ENCODE data around the gene ESR1.

ESR1 gene

GRCh38 chr6:151811081-151811480, 3.6 kb downstream of the ESR1 start:
- H3K4me3 ChIP-seq (ENCODE audit: low read depth in 1 of 5, low read length in 5 of 5): no peak overlapping the region
- H3K27ac ChIP-seq (ENCODE audit: low read depth, low read length): peak overlapping the region; percentile 80
- H3K27me3 ChIP-seq (ENCODE audit: control insufficient read depth in 5 of 5, insufficient read depth in 4 of 5, low read length in 5 of 5): peaks cover 0 to 8% (median 0%) of the 10 kb centered on the region in 5 donors
- peaks cover 0 to 42% (median 30%) of the 10 kb centered on the region in 5 donors for H3K4me1 ChIP-seq (ENCODE audit: control insufficient read depth in 5 of 5, insufficient read depth in 5 of 5, low read length in 5 of 5)
- H3K9ac ChIP-seq (ENCODE audit: low read length in 5 of 5): peak overlapping the region in 1 of 5 donors; percentile 2
- peaks cover 0 to 3% (median 0%) of the 10 kb centered on the region in 5 donors for H3K36me3 ChIP-seq (ENCODE audit: control insufficient read depth in 5 of 5, insufficient read depth in 5 of 5, low read length in 5 of 5)
- no peaks in the 10 kb centered on the region for H3K9me3 ChIP-seq (ENCODE audit: control insufficient read depth in 5 of 5, low read length in 5 of 5)

GRCh38 chr6:151813858-151814257, 6.4 kb downstream of the ESR1 start:
- H3K36me3 ChIP-seq (ENCODE audit: control insufficient read depth in 5 of 5, insufficient read depth in 5 of 5, low read length in 5 of 5): peaks cover 0 to 3% (median 0%) of the 10 kb centered on the region in 5 donors
- no peaks in the 10 kb centered on the region for H3K9me3 ChIP-seq (ENCODE audit: control insufficient read depth in 5 of 5, low read length in 5 of 5)
- no peak overlapping the region for H3K9ac ChIP-seq (ENCODE audit: low read length in 5 of 5)
- H3K4me1 ChIP-seq (ENCODE audit: control insufficient read depth in 5 of 5, insufficient read depth in 5 of 5, low read length in 5 of 5): peaks cover 0 to 20% (median 7%) of the 10 kb centered on the region in 5 donors
- no peak overlapping the region for H3K4me3 ChIP-seq (ENCODE audit: low read depth in 1 of 5, low read length in 5 of 5)
- peaks cover 0 to 3% (median 0%) of the 10 kb centered on the region in 5 donors for H3K27me3 ChIP-seq (ENCODE audit: control insufficient read depth in 5 of 5, insufficient read depth in 4 of 5, low read length in 5 of 5)
- H3K27ac ChIP-seq (ENCODE audit: low read depth, low read length): no peak overlapping the region

- Histone ChIP-seq H3K36me3 (ENCODE audit: control insufficient read depth in 5 of 5, insufficient read depth in 5 of 5, low read length in 5 of 5) (peaks cover 0 to 3% (median 0%) of the 10 kb centered on the region in 5 donors), H3K4me3 (ENCODE audit: low read depth in 1 of 5, low read length in 5 of 5) (no peak overlapping the region), H3K9me3 (ENCODE audit: control insufficient read depth in 5 of 5, low read length in 5 of 5) (no peaks in the 10 kb centered on the region), H3K4me1 (ENCODE audit: control insufficient read depth in 5 of 5, insufficient read depth in 5 of 5, low read length in 5 of 5) (peaks cover 0 to 13% (median 0%) of the 10 kb centered on the region in 5 donors), H3K9ac (ENCODE audit: low read length in 5 of 5) (no peak overlapping the region), H3K27me3 (ENCODE audit: control insufficient read depth in 5 of 5, insufficient read depth in 4 of 5, low read length in 5 of 5) (no peaks in the 10 kb centered on the region), H3K27ac (ENCODE audit: low read depth, low read length) (no peak overlapping the region)
These were observed 7.1 kb downstream of the ESR1 start for GRCh38 chr6:151814614-151815013.

- Histone ChIP-seq H3K27ac (ENCODE audit: low read depth, low read length) (no peak overlapping the region), H3K9ac (ENCODE audit: low read length in 5 of 5) (no peak overlapping the region)
These were observed 15.0 kb downstream of the ESR1 start for GRCh38 chr6:151822252-151823111.

GRCh38 chr6:151826517-151827142, 19.1 kb downstream of the ESR1 start:
- Histone ChIP-seq H3K4me1 (ENCODE audit: control insufficient read depth in 5 of 5, insufficient read depth in 5 of 5, low read length in 5 of 5) (no peaks in the 10 kb centered on the region), H3K36me3 (ENCODE audit: control insufficient read depth in 5 of 5, insufficient read depth in 5 of 5, low read length in 5 of 5) (no peaks in the 10 kb centered on the region), H3K9me3 (ENCODE audit: control insufficient read depth in 5 of 5, low read length in 5 of 5) (no peaks in the 10 kb centered on the region), H3K9ac (ENCODE audit: low read length in 5 of 5) (no peak overlapping the region), H3K4me3 (ENCODE audit: low read depth in 1 of 5, low read length in 5 of 5) (no peak overlapping the region), H3K27me3 (ENCODE audit: control insufficient read depth in 5 of 5, insufficient read depth in 4 of 5, low read length in 5 of 5) (no peaks in the 10 kb centered on the region), H3K27ac (ENCODE audit: low read depth, low read length) (no peak overlapping the region)

More at GRCh38 chr6:151822252-151823111, 15.0 kb downstream of the ESR1 start:
- Histone ChIP-seq H3K27me3 (ENCODE audit: control insufficient read depth in 5 of 5, insufficient read depth in 4 of 5, low read length in 5 of 5) (no peaks in the 10 kb centered on the region), H3K9me3 (ENCODE audit: control insufficient read depth in 5 of 5, low read length in 5 of 5) (no peaks in the 10 kb centered on the region), H3K36me3 (ENCODE audit: control insufficient read depth in 5 of 5, insufficient read depth in 5 of 5, low read length in 5 of 5) (no peaks in the 10 kb centered on the region), H3K4me3 (ENCODE audit: low read depth in 1 of 5, low read length in 5 of 5) (no peak overlapping the region), H3K4me1 (ENCODE audit: control insufficient read depth in 5 of 5, insufficient read depth in 5 of 5, low read length in 5 of 5) (no peaks in the 10 kb centered on the region)

GRCh38 chr6:151832710-151833109, 25.2 kb downstream of the ESR1 start:
- H3K9ac ChIP-seq (ENCODE audit: low read length in 5 of 5): no peak overlapping the region
- no peaks in the 10 kb centered on the region for H3K9me3 ChIP-seq (ENCODE audit: control insufficient read depth in 5 of 5, low read length in 5 of 5)
- H3K27ac ChIP-seq (ENCODE audit: low read depth, low read length): no peak overlapping the region
- H3K4me3 ChIP-seq (ENCODE audit: low read depth in 1 of 5, low read length in 5 of 5): no peak overlapping the region
- H3K36me3 ChIP-seq (ENCODE audit: control insufficient read depth in 5 of 5, insufficient read depth in 5 of 5, low read length in 5 of 5): no peaks in the 10 kb centered on the region
- H3K4me1 ChIP-seq (ENCODE audit: control insufficient read depth in 5 of 5, insufficient read depth in 5 of 5, low read length in 5 of 5): no peaks in the 10 kb centered on the region
- H3K27me3 ChIP-seq (ENCODE audit: control insufficient read depth in 5 of 5, insufficient read depth in 4 of 5, low read length in 5 of 5): no peaks in the 10 kb centered on the region

GRCh38 chr6:151835396-151835795, 27.9 kb downstream of the ESR1 start:
- no peaks in the 10 kb centered on the region for H3K9me3 ChIP-seq (ENCODE audit: control insufficient read depth in 5 of 5, low read length in 5 of 5)
- no peaks in the 10 kb centered on the region for H3K4me1 ChIP-seq (ENCODE audit: control insufficient read depth in 5 of 5, insufficient read depth in 5 of 5, low read length in 5 of 5)
- H3K36me3 ChIP-seq (ENCODE audit: control insufficient read depth in 5 of 5, insufficient read depth in 5 of 5, low read length in 5 of 5): no peaks in the 10 kb centered on the region
- no peak overlapping the region for H3K9ac ChIP-seq (ENCODE audit: low read length in 5 of 5)
- no peaks in the 10 kb centered on the region for H3K27me3 ChIP-seq (ENCODE audit: control insufficient read depth in 5 of 5, insufficient read depth in 4 of 5, low read length in 5 of 5)
- no peak overlapping the region for H3K4me3 ChIP-seq (ENCODE audit: low read depth in 1 of 5, low read length in 5 of 5)
- no peak overlapping the region for H3K27ac ChIP-seq (ENCODE audit: low read depth, low read length)

GRCh38 chr6:151837223-151837622, 29.7 kb downstream of the ESR1 start:
- no peak overlapping the region for H3K9ac ChIP-seq (ENCODE audit: low read length in 5 of 5)
- H3K4me1 ChIP-seq (ENCODE audit: control insufficient read depth in 5 of 5, insufficient read depth in 5 of 5, low read length in 5 of 5): no peaks in the 10 kb centered on the region
- no peaks in the 10 kb centered on the region for H3K27me3 ChIP-seq (ENCODE audit: control insufficient read depth in 5 of 5, insufficient read depth in 4 of 5, low read length in 5 of 5)
- H3K36me3 ChIP-seq (ENCODE audit: control insufficient read depth in 5 of 5, insufficient read depth in 5 of 5, low read length in 5 of 5): no peaks in the 10 kb centered on the region
- no peak overlapping the region for H3K27ac ChIP-seq (ENCODE audit: low read depth, low read length)
- H3K4me3 ChIP-seq (ENCODE audit: low read depth in 1 of 5, low read length in 5 of 5): no peak overlapping the region
- no peaks in the 10 kb centered on the region for H3K9me3 ChIP-seq (ENCODE audit: control insufficient read depth in 5 of 5, low read length in 5 of 5)

GRCh38 chr6:151842816-151843215, 35.3 kb downstream of the ESR1 start:
- no peak overlapping the region for H3K4me3 ChIP-seq (ENCODE audit: low read depth in 1 of 5, low read length in 5 of 5)
- no peak overlapping the region for H3K9ac ChIP-seq (ENCODE audit: low read length in 5 of 5)
- no peak overlapping the region for H3K27ac ChIP-seq (ENCODE audit: low read depth, low read length)
- H3K9me3 ChIP-seq (ENCODE audit: control insufficient read depth in 5 of 5, low read length in 5 of 5): no peaks in the 10 kb centered on the region
- H3K36me3 ChIP-seq (ENCODE audit: control insufficient read depth in 5 of 5, insufficient read depth in 5 of 5, low read length in 5 of 5): no peaks in the 10 kb centered on the region
- H3K4me1 ChIP-seq (ENCODE audit: control insufficient read depth in 5 of 5, insufficient read depth in 5 of 5, low read length in 5 of 5): peaks cover 0 to 11% (median 3%) of the 10 kb centered on the region in 5 donors
- H3K27me3 ChIP-seq (ENCODE audit: control insufficient read depth in 5 of 5, insufficient read depth in 4 of 5, low read length in 5 of 5): no peaks in the 10 kb centered on the region

- no peaks in the 10 kb centered on the region for H3K9me3 ChIP-seq (ENCODE audit: control insufficient read depth in 5 of 5, low read length in 5 of 5)
- no peaks in the 10 kb centered on the region for H3K36me3 ChIP-seq (ENCODE audit: control insufficient read depth in 5 of 5, insufficient read depth in 5 of 5, low read length in 5 of 5)
These were observed 39.6 kb downstream of the ESR1 start for GRCh38 chr6:151847064-151847463.

More at GRCh38 chr6:151847064-151847463, 39.6 kb downstream of the ESR1 start:
- H3K9ac ChIP-seq (ENCODE audit: low read length in 5 of 5): no peak overlapping the region
- H3K27ac ChIP-seq (ENCODE audit: low read depth, low read length): no peak overlapping the region
- no peak overlapping the region for H3K4me3 ChIP-seq (ENCODE audit: low read depth in 1 of 5, low read length in 5 of 5)
- no peaks in the 10 kb centered on the region for H3K27me3 ChIP-seq (ENCODE audit: control insufficient read depth in 5 of 5, insufficient read depth in 4 of 5, low read length in 5 of 5)
- peaks cover 0 to 11% (median 3%) of the 10 kb centered on the region in 5 donors for H3K4me1 ChIP-seq (ENCODE audit: control insufficient read depth in 5 of 5, insufficient read depth in 5 of 5, low read length in 5 of 5)

Measured in subcutaneous abdominal adipose tissue (tissue), 5 donors.